HG02610 (cell line): ENCODE results near the gene MRAS.
"Not testable (repeated sequence)": the region's sequence is repeated elsewhere in the genome, so short reads cannot be mapped to it uniquely, and the experiment has no call there.

ENCODE experiments used
- ATAC-seq: cut with Tn5 transposase; IDR thresholded peaks from one replicate; pipeline ENCODE4 v1.9.1; 2021; ENCODE audit warnings: mild to moderate bottlenecking, moderate library complexity; ENCODE audit not compliant: unreplicated experiment

Gene MRAS

GRCh38 chr3:138442433-138442832 lies 94.1 kb downstream of the MRAS start:
- no peak for ATAC-seq

GRCh38 chr3:138443091-138443490 lies 94.7 kb downstream of the MRAS start:
- ATAC-seq: no peak

- ATAC-seq: no peak
Measured at GRCh38 chr3:138443521-138444503, 95.4 kb downstream of the MRAS start.

GRCh38 chr3:138445236-138445635 lies 96.9 kb downstream of the MRAS start:
- ATAC-seq: no peak

GRCh38 chr3:138445654-138446053 lies 97.3 kb downstream of the MRAS start:
- no peak for ATAC-seq

- ATAC-seq: no peak
Measured at GRCh38 chr3:138448631-138449030, 100.3 kb downstream of the MRAS start.

- ATAC-seq: no peak
Measured at GRCh38 chr3:138449490-138449889, 101.1 kb downstream of the MRAS start.

GRCh38 chr3:138450181-138450580 lies 101.8 kb downstream of the MRAS start:
- no peak for ATAC-seq

- ATAC-seq: no peak
Measured at GRCh38 chr3:138450704-138451424, 102.5 kb downstream of the MRAS start.

- no peak for ATAC-seq
Measured at GRCh38 chr3:138451595-138452162, 103.3 kb downstream of the MRAS start.

- ATAC-seq: no peak
Measured at GRCh38 chr3:138452436-138452835, 104.1 kb downstream of the MRAS start.

- ATAC-seq: not testable (repeated sequence)
Measured at GRCh38 chr3:138453940-138454339, 105.6 kb downstream of the MRAS start.
